NOMO-1 (cell line): ENCODE data around the gene SPOPL.
A peak's percentile ranks its signal among the peaks of the same experiment; 100 is the strongest.

Experiments
- DNase-seq, 2 experiments: peaks; one replicate each; lab custom pipeline; 2025; ENCODE audit not compliant: unreplicated experiment in 2 of 2; lab: John Stamatoyannopoulos, UW

Gene SPOPL

GRCh38 chr2:138493334-138493733 is 8.2 kb upstream of the SPOPL start:
- no peak for DNase-seq

GRCh38 chr2:138494265-138494966 is 7.2 kb upstream of the SPOPL start:
- no peak for DNase-seq

GRCh38 chr2:138495384-138495783 is 6.2 kb upstream of the SPOPL start:
- no peak for DNase-seq

- DNase-seq, result no peak
Measured at GRCh38 chr2:138496096-138496651, 5.4 kb upstream of the SPOPL start.

- no peak for DNase-seq
Measured at GRCh38 chr2:138497294-138497693, 4.3 kb upstream of the SPOPL start.

GRCh38 chr2:138499684-138500083 is 1.9 kb upstream of the SPOPL start:
- DNase-seq, result no peak

GRCh38 chr2:138500592-138501424 is 762 bp upstream of the SPOPL start:
- DNase-seq, result no peak

- peak in 1 of 2 experiments; percentile 9 for DNase-seq
Measured at GRCh38 chr2:138502255-138503086, 901 bp downstream of the SPOPL start.

- DNase-seq, result peak; percentile 43 to 67
Measured at GRCh38 chr2:138503087-138503442, 1.5 kb downstream of the SPOPL start.

- no peak for DNase-seq
Measured at GRCh38 chr2:138503652-138504051, 2.1 kb downstream of the SPOPL start.

- DNase-seq, result no peak
Measured at GRCh38 chr2:138504092-138504491, 2.5 kb downstream of the SPOPL start.

GRCh38 chr2:138504546-138505235 is 3.1 kb downstream of the SPOPL start:
- DNase-seq, result peak; percentile 71 to 96

GRCh38 chr2:138507267-138507666 is 5.7 kb downstream of the SPOPL start:
- DNase-seq, result no peak

GRCh38 chr2:138510319-138510718 is 8.7 kb downstream of the SPOPL start:
- DNase-seq, result no peak

GRCh38 chr2:138512672-138513071 is 11.1 kb downstream of the SPOPL start:
- DNase-seq, result no peak

- DNase-seq, result no peak
Measured at GRCh38 chr2:138514173-138514572, 12.6 kb downstream of the SPOPL start.

- peak; percentile 57 to 58 for DNase-seq
Measured at GRCh38 chr2:138515092-138515491, 13.5 kb downstream of the SPOPL start.

- DNase-seq, result no peak
Measured at GRCh38 chr2:138516030-138516704, 14.6 kb downstream of the SPOPL start.

GRCh38 chr2:138518860-138519259 is 17.3 kb downstream of the SPOPL start:
- DNase-seq, result no peak

GRCh38 chr2:138521821-138522220 is 20.3 kb downstream of the SPOPL start:
- DNase-seq, result no peak
